GM12878 (cell line): ENCODE measurements around the gene SLC15A5. TPM values are rescaled to one million over a fixed set of nuclear protein-coding genes. Genes with fewer than 3 reads are reported as not detected.

Experiments
- ATAC-seq: fragments of 200-7000 bp; cut with Tn5 transposase; 3 replicates; pipeline ENCODE4 v1.9.1; 2020; ENCODE audit warnings: mild to moderate bottlenecking, moderate library complexity
- BruUV-seq: library from RNA; stranded (reverse); fragments of 400-500 nt; replicated peaks from 2 replicates; lab custom pipeline; 2021; lab: Mats Ljungman, UMichigan
- CTCF ChIA-PET: fragments of 300-600 bp; sonication (Branson Sonifier 250); formaldehyde crosslinking; extraction: SDS; loops from one replicate; lab custom pipeline; 2021; ENCODE audit warnings: inconsistent platforms; lab: Yijun Ruan, JAX
- POLR2A ChIA-PET: fragments of 350-600 bp; formaldehyde crosslinking; extraction: SDS; loops from one replicate; lab custom pipeline; 2021; ENCODE audit warnings: inconsistent platforms; lab: Charles Lee
- RAD21 ChIA-PET: fragments of 300-600 bp; sonication (Branson Sonifier 250); formaldehyde crosslinking; loops from one replicate; lab custom pipeline; 2023; ENCODE audit warnings: antibody characterized with exemption; ENCODE audit not compliant: unreplicated experiment; lab: Charles Lee
- SMC1A ChIA-PET: fragments of 300-600 bp; sonication (Branson Sonifier 250); formaldehyde crosslinking; loops from one replicate; lab custom pipeline; 2023; ENCODE audit not compliant: unreplicated experiment, uncharacterized antibody; lab: Charles Lee
- DNase-seq: peaks from one replicate; pipeline ENCODE4 v3.0.0-alpha.2; 2011; ENCODE audit warnings: low read depth, low spot score
- FAIRE-seq: peaks from 3 replicates; lab custom pipeline; 2011; peaks lifted over from hg19 to GRCh38; lab: Jason Lieb, UNC
- H2AFZ ChIP-seq: 2 replicates; pipeline ENCODE4 v1.6.0; 2011; ENCODE audit warnings: low read depth, low read length, control low read depth; ENCODE audit not compliant: control insufficient read depth
- H3K27ac ChIP-seq: 2 replicates; pipeline ENCODE4 v1.5.1; 2011; ENCODE audit warnings: control low read depth; ENCODE audit not compliant: control insufficient read depth, insufficient read depth
- H3K27me3 ChIP-seq, 2 experiments: replicated peaks in 1 of 2; 2 replicates each; pipeline versions ENCODE4 v1.6.0 to v1.6.1; 2011; ENCODE audit warnings: low read length in 1 of 2; ENCODE audit not compliant: control insufficient read depth in 2 of 2, insufficient read depth in 2 of 2
- H3K36me3 ChIP-seq, 2 experiments: 2 replicates each; pipeline ENCODE4 v1.5.1; 2011; ENCODE audit warnings: low read length in 1 of 2; ENCODE audit not compliant: control insufficient read depth in 2 of 2, insufficient read depth in 2 of 2
- H3K4me1 ChIP-seq: 2 replicates; pipeline ENCODE4 v1.6.1; 2011; ENCODE audit warnings: mild to moderate bottlenecking, low read length, moderate library complexity, mixed read lengths; ENCODE audit not compliant: control insufficient read depth, insufficient read depth
- H3K4me2 ChIP-seq: 2 replicates; pipeline ENCODE4 v1.6.0; 2011; ENCODE audit warnings: control low read depth; ENCODE audit not compliant: control insufficient read depth, insufficient read depth
- H3K4me3 ChIP-seq: fragments of 200-600 bp; sonication (generic); 2 replicates; pipeline ENCODE4 v1.5.1; 2016
- H3K79me2 ChIP-seq: 2 replicates; pipeline ENCODE4 v1.6.0; 2011; ENCODE audit warnings: low read length; ENCODE audit not compliant: control insufficient read depth, insufficient read depth
- H3K9ac ChIP-seq: 2 replicates; pipeline ENCODE4 v1.8.0; 2011; ENCODE audit warnings: low read length, control low read depth, mixed read lengths; ENCODE audit not compliant: control insufficient read depth, insufficient read depth
- H3K9me3 ChIP-seq: replicated peaks from 3 replicates; pipeline ENCODE4 v1.5.1; 2011; ENCODE audit warnings: mild to moderate bottlenecking, low read length; ENCODE audit not compliant: control insufficient read depth, insufficient read depth
- H4K20me1 ChIP-seq: 2 replicates; pipeline ENCODE4 v1.6.0; 2011; ENCODE audit not compliant: control insufficient read depth, insufficient read depth
- BACH1 ChIP-seq: fragments of 450-650 bp; IDR thresholded peaks from 2 replicates; pipeline ENCODE4 v1.6.1; 2017; ENCODE audit warnings: mild to moderate bottlenecking, borderline replicate concordance
- NR2F1 ChIP-seq: fragments of 450-650 bp; conservative IDR thresholded peaks from 2 replicates; pipeline ENCODE4 v1.6.1; 2017; ENCODE audit warnings: mild to moderate bottlenecking
- RBBP5 ChIP-seq: fragments of 200-600 bp; sonication (generic); conservative IDR thresholded peaks from 2 replicates; pipeline ENCODE4 v1.6.1; 2016
- SPI1 ChIP-seq: IDR thresholded peaks from 2 replicates; pipeline ENCODE4 v1.6.1; 2011; ENCODE audit warnings: low read depth, mild to moderate bottlenecking, low read length, moderate library complexity, borderline replicate concordance; ENCODE audit not compliant: insufficient read depth
- ZNF622 ChIP-seq: fragments of 450-650 bp; IDR thresholded peaks from 2 replicates; pipeline ENCODE4 v1.6.1; 2017; ENCODE audit warnings: mild to moderate bottlenecking, inconsistent platforms
- ZZZ3 ChIP-seq: IDR thresholded peaks from 2 replicates; pipeline ENCODE4 v1.6.1; 2011; ENCODE audit warnings: low read depth; ENCODE audit not compliant: control insufficient read depth, insufficient read length
- WGBS: methylation state at CpG from one replicate; pipeline ENCODE4 v1.1.6; 2016; ENCODE audit warnings: low lambda C conversion rate; ENCODE audit not compliant: insufficient replicate concordance, insufficient coverage; ENCODE audit errors: missing lambda C conversion rate; 5-methylcytosine and 5-hydroxymethylcytosine counted together
- in situ Hi-C: fragments of 300-500 bp; cut with MboI; formaldehyde crosslinking; loops from 9 replicates; pipeline ENCODE4 v1.14.3; 2018; ENCODE audit warnings: mixed read lengths
- intact Hi-C: fragments of 100-400 bp; cut with micrococcal nuclease; formaldehyde crosslinking; loops from one replicate; pipeline ENCODE4 v1.14.2; 2022; ENCODE audit not compliant: unreplicated experiment
- polyA plus RNA-seq, 11 experiments: library from polyadenylated mRNA; depleted of rRNA in 4 of 11; unstranded in 6 of 11; stranded (reverse) in 5 of 11; fragments of >200 nt; fragmentation: Nextera tagmentation in 4 of 11; fragmentation: Illumina TruSeq in 1 of 11; extraction: Ambion mirVana in 4 of 11; extraction: Trizol in 1 of 11; gene quantifications; 1 replicate in 1 of 11; 2 replicates in 10 of 11; pipeline versions ENCODE4 v1.2.1 to v1.2.3, GENCODE V29; 2011 to 2016; ENCODE audit warnings: inconsistent platforms in 2 of 11, missing spikeins in 2 of 11, low read depth in 1 of 11
- total RNA-seq, 4 experiments: library from RNA; depleted of rRNA in 3 of 4; stranded (reverse); fragments of >200 nt in 3 of 4; fragmentation: Illumina TruSeq in 1 of 4; extraction: Trizol in 1 of 4; gene quantifications; 2 replicates each; pipeline versions ENCODE4 v1.2.1 to v1.2.3, GENCODE V29; 2013 to 2021
- TF ChIP-seq, protein P1 (sequence below): fragments of 450-650 bp; IDR thresholded peaks from 2 replicates; pipeline ENCODE4 v1.6.1; 2018; ENCODE audit warnings: borderline replicate concordance, mild to moderate bottlenecking; ENCODE audit not compliant: partially characterized antibody
- TF ChIP-seq, protein P2 (sequence below): fragments of 450-650 bp; conservative IDR thresholded peaks from 2 replicates; pipeline ENCODE4 v1.6.1; 2017; ENCODE audit warnings: mild to moderate bottlenecking, moderate library complexity
- TF ChIP-seq, protein P3 (sequence below): fragments of 450-650 bp; IDR thresholded peaks from 2 replicates; pipeline ENCODE4 v1.6.1; 2014; ENCODE audit warnings: mild to moderate bottlenecking
- TF ChIP-seq, protein P4 (sequence below): fragments of 450-650 bp; formaldehyde crosslinking; IDR thresholded peaks from 2 replicates; pipeline ENCODE4 v1.5.0; 2022; ENCODE audit warnings: mild to moderate bottlenecking, missing genetic modification characterization
- TF ChIP-seq, protein P5 (sequence below): IDR thresholded peaks from 2 replicates; pipeline ENCODE4 v1.6.1; 2011; ENCODE audit warnings: low read depth, low read length, improper control_type of control experiment, borderline replicate concordance

Gene SLC15A5
- total and polyA plus RNA-seq, 10 of the 15 experiments (the other 5 are each of a cell fraction or from before 2014, with no cell fraction given) = not detected

DNA sequence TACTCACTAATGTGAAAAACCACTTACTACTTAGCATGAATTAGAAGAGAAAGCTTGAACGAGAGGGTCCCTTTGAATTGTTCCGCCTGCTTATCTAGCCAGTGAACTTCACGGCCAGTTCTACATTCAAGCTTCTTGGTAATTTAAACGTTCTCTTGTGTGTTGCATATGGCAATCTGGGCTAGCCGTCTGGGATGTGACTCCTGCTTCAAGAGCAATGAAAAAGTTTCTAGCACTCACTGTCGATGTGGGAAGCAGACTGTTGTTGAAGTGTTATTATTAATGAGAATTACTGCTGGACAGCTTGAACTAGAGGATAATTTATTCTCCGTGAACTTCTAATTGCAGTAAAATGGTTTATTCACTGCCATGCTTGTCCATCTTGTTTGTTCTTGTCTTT is 93.9 kb downstream of the SLC15A5 start (continued):
- TF ChIP-seq, protein P1, sequence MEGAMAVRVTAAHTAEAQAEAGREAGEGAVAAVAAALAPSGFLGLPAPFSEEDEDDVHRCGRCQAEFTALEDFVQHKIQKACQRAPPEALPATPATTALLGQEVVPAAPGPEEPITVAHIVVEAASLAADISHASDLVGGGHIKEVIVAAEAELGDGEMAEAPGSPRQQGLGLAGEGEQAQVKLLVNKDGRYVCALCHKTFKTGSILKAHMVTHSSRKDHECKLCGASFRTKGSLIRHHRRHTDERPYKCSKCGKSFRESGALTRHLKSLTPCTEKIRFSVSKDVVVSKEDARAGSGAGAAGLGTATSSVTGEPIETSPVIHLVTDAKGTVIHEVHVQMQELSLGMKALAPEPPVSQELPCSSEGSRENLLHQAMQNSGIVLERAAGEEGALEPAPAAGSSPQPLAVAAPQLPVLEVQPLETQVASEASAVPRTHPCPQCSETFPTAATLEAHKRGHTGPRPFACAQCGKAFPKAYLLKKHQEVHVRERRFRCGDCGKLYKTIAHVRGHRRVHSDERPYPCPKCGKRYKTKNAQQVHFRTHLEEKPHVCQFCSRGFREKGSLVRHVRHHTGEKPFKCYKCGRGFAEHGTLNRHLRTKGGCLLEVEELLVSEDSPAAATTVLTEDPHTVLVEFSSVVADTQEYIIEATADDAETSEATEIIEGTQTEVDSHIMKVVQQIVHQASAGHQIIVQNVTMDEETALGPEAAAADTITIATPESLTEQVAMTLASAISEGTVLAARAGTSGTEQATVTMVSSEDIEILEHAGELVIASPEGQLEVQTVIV = no peak

DNA sequence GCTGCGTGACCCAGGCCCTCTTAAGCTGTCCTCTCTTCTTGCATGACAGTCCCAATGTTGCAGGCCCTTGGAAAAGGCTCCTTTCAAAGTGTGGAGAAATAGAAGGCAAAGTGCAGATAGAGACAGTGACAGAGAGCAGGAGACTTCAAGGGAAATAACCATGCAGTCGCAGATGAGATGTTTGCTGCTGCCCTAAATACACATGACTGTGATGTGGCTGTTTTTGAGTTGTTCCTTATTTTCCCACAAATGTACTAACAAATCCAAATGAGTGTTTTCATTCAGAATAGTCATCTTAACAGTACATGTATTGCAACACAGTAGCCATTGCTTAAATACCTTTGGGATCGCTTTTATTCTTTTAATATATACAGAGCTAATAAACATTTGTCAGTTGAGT is 101.6 kb downstream of the SLC15A5 start:
- WGBS = 40% methylated on average over 3 of the region's 3 CpGs
- H2AFZ ChIP-seq = no peak overlapping the region
- H3K9ac ChIP-seq = no peak overlapping the region
- intact Hi-C loops (no loop called here), in situ Hi-C loops (no loop called here)
- ChIA-PET SMC1A (no interaction called here), RAD21 (no interaction called here), POLR2A (no interaction called here), CTCF (interaction anchor here (1.1 kb wide), 1 partner anchor 8 kb away, joined by 3 read pairs; no protein-coding TSS in a partner anchor)
- DNase-seq (no peak), ATAC-seq (no peak), FAIRE-seq (no peak)
- H3K4me2 ChIP-seq = no peak overlapping the region
- BruUV-seq = no TSS peak
- no peaks in the 10 kb centered on the region for H3K27me3 ChIP-seq
- H3K79me2 ChIP-seq = no peaks in the 10 kb centered on the region
- H3K9me3 ChIP-seq = no peaks in the 10 kb centered on the region
- H3K4me1 ChIP-seq = no peaks in the 10 kb centered on the region
- H3K27ac ChIP-seq = no peak overlapping the region
- H3K36me3 ChIP-seq = no peaks in the 10 kb centered on the region
- no peak overlapping the region for H3K4me3 ChIP-seq
- no peaks in the 10 kb centered on the region for H4K20me1 ChIP-seq
- no peak for TF ChIP-seq ZZZ3
- no peak for TF ChIP-seq ZNF622
- TF ChIP-seq NR2F1 = no peak
- TF ChIP-seq, protein P2, sequence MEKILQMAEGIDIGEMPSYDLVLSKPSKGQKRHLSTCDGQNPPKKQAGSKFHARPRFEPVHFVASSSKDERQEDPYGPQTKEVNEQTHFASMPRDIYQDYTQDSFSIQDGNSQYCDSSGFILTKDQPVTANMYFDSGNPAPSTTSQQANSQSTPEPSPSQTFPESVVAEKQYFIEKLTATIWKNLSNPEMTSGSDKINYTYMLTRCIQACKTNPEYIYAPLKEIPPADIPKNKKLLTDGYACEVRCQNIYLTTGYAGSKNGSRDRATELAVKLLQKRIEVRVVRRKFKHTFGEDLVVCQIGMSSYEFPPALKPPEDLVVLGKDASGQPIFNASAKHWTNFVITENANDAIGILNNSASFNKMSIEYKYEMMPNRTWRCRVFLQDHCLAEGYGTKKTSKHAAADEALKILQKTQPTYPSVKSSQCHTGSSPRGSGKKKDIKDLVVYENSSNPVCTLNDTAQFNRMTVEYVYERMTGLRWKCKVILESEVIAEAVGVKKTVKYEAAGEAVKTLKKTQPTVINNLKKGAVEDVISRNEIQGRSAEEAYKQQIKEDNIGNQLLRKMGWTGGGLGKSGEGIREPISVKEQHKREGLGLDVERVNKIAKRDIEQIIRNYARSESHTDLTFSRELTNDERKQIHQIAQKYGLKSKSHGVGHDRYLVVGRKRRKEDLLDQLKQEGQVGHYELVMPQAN = no peak
- TF ChIP-seq RBBP5 = no peak
- no peak for TF ChIP-seq SPI1
- TF ChIP-seq, protein P3, sequence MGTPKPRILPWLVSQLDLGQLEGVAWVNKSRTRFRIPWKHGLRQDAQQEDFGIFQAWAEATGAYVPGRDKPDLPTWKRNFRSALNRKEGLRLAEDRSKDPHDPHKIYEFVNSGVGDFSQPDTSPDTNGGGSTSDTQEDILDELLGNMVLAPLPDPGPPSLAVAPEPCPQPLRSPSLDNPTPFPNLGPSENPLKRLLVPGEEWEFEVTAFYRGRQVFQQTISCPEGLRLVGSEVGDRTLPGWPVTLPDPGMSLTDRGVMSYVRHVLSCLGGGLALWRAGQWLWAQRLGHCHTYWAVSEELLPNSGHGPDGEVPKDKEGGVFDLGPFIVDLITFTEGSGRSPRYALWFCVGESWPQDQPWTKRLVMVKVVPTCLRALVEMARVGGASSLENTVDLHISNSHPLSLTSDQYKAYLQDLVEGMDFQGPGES = no peak
- TF ChIP-seq, protein P4, sequence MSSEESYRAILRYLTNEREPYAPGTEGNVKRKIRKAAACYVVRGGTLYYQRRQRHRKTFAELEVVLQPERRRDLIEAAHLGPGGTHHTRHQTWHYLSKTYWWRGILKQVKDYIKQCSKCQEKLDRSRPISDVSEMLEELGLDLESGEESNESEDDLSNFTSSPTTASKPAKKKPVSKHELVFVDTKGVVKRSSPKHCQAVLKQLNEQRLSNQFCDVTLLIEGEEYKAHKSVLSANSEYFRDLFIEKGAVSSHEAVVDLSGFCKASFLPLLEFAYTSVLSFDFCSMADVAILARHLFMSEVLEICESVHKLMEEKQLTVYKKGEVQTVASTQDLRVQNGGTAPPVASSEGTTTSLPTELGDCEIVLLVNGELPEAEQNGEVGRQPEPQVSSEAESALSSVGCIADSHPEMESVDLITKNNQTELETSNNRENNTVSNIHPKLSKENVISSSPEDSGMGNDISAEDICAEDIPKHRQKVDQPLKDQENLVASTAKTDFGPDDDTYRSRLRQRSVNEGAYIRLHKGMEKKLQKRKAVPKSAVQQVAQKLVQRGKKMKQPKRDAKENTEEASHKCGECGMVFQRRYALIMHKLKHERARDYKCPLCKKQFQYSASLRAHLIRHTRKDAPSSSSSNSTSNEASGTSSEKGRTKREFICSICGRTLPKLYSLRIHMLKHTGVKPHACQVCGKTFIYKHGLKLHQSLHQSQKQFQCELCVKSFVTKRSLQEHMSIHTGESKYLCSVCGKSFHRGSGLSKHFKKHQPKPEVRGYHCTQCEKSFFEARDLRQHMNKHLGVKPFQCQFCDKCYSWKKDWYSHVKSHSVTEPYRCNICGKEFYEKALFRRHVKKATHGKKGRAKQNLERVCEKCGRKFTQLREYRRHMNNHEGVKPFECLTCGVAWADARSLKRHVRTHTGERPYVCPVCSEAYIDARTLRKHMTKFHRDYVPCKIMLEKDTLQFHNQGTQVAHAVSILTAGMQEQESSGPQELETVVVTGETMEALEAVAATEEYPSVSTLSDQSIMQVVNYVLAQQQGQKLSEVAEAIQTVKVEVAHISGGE = no peak
- TF ChIP-seq, protein P5, sequence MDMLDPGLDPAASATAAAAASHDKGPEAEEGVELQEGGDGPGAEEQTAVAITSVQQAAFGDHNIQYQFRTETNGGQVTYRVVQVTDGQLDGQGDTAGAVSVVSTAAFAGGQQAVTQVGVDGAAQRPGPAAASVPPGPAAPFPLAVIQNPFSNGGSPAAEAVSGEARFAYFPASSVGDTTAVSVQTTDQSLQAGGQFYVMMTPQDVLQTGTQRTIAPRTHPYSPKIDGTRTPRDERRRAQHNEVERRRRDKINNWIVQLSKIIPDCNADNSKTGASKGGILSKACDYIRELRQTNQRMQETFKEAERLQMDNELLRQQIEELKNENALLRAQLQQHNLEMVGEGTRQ = no peak
- TF ChIP-seq BACH1 = no peak
